Measurements from ENCODE around the gene CD44. TPM values are rescaled to one million over a fixed set of nuclear protein-coding genes. Genes with fewer than 3 reads are reported as not detected.

Gene CD44
- total and polyA plus RNA-seq, 2 donors (not counting 1 experiment from before 2014, with no cell fraction given), result 660 to 980 TPM

DNA sequence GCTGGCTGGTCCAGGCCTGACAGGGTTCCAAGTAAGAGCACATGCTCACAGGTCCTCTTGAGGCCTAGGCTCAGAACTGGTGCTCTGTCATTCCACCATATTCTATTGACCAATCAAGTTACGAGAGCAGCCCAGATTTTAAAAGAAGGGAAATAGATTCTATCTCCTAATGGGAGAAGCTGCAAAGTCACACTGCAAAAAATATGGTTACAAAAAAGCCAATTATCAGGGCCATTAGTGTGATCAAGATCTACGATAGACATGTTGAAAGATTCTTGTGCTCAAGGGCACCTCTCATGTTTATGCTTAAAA is 96.1 kb downstream of the CD44 start:
- TF ChIP-seq CTCF (conservative IDR thresholded peaks at IDR 0.05 in 1 of 2, IDR thresholded peaks at IDR 0.05 in 1 of 2; ENCODE audit: low read depth in 1 of 2, low read length in 2 of 2) (no peak), EZH2 (IDR thresholded peaks at IDR 0.05; ENCODE audit: low read length, missing control alignments) (no peak)
- Histone ChIP-seq H3K9ac (ENCODE audit: insufficient read depth, low read length) (no peak overlapping the region), H4K20me1 (ENCODE audit: control insufficient read depth, extremely low read depth, insufficient read depth, low read length) (no peaks in the 10 kb centered on the region), H3K9me3 (ENCODE audit: control insufficient read depth, insufficient read depth, low read depth, low read length) (no peaks in the 10 kb centered on the region), H3K27ac (ENCODE audit: insufficient read depth, low read length) (no peak overlapping the region), H3K79me2 (ENCODE audit: control insufficient read depth, insufficient read depth, low read length) (no peaks in the 10 kb centered on the region), H3K4me2 (ENCODE audit: extremely low read depth, insufficient read depth, low read length) (no peak overlapping the region), H3K4me3 (replicated peaks in 1 of 4; ENCODE audit: control extremely low read depth in 1 of 4, insufficient read depth in 1 of 4, low read depth in 3 of 4, low read length in 4 of 4) (no peak overlapping the region), H2AFZ (ENCODE audit: low read length) (no peak overlapping the region), H3K4me1 (ENCODE audit: control insufficient read depth, extremely low read depth, insufficient read depth, low read length) (no peaks in the 10 kb centered on the region), H3K27me3 (ENCODE audit: control insufficient read depth, insufficient read depth, low read length) (no peaks in the 10 kb centered on the region), H3K36me3 (ENCODE audit: control insufficient read depth, insufficient read depth, low read length) (peaks cover 6% of the 10 kb centered on the region)
- DNase-seq (ENCODE audit: low read depth in 2 of 2), result no peak

DNA sequence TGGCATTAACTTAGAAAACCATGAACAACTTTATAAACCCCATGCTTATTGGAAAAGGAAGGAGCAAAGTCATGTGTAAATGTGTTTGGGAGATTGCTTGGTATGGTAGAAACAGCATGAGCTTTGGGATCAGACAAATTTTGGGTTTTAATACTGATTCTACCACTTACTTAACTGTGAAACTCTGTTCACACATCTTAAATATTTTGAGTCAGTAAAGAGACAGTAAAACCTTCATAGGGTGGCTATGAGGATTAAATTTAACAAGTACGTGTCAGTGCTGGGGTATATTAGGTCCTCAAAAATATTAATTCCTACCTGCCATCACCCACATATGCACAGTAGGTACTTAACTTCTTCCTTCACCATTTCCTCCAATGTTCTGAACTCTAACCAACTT is 96.5 kb downstream of the CD44 start:
- Histone ChIP-seq H3K27me3 (ENCODE audit: control insufficient read depth, insufficient read depth, low read length) (no peaks in the 10 kb centered on the region), H3K9ac (ENCODE audit: insufficient read depth, low read length) (no peak overlapping the region), H3K9me3 (ENCODE audit: control insufficient read depth, insufficient read depth, low read depth, low read length) (no peaks in the 10 kb centered on the region), H2AFZ (ENCODE audit: low read length) (no peak overlapping the region), H3K4me3 (replicated peaks in 1 of 4; ENCODE audit: control extremely low read depth in 1 of 4, insufficient read depth in 1 of 4, low read depth in 3 of 4, low read length in 4 of 4) (no peak overlapping the region), H3K4me2 (ENCODE audit: extremely low read depth, insufficient read depth, low read length) (no peak overlapping the region), H3K79me2 (ENCODE audit: control insufficient read depth, insufficient read depth, low read length) (no peaks in the 10 kb centered on the region), H3K4me1 (ENCODE audit: control insufficient read depth, extremely low read depth, insufficient read depth, low read length) (no peaks in the 10 kb centered on the region), H3K27ac (ENCODE audit: insufficient read depth, low read length) (no peak overlapping the region), H3K36me3 (ENCODE audit: control insufficient read depth, insufficient read depth, low read length) (peaks cover 3% of the 10 kb centered on the region), H4K20me1 (ENCODE audit: control insufficient read depth, extremely low read depth, insufficient read depth, low read length) (no peaks in the 10 kb centered on the region)
- no peak for DNase-seq (ENCODE audit: low read depth in 2 of 2)
- TF ChIP-seq EZH2 (IDR thresholded peaks at IDR 0.05; ENCODE audit: low read length, missing control alignments) (no peak), CTCF (conservative IDR thresholded peaks at IDR 0.05 in 1 of 2, IDR thresholded peaks at IDR 0.05 in 1 of 2; ENCODE audit: low read depth in 1 of 2, low read length in 2 of 2) (no peak)

- no peak overlapping the region for H3K4me2 ChIP-seq (ENCODE audit: extremely low read depth, insufficient read depth, low read length)
- no peak overlapping the region for H3K9ac ChIP-seq (ENCODE audit: insufficient read depth, low read length)
- H3K27me3 ChIP-seq (ENCODE audit: control insufficient read depth, insufficient read depth, low read length), result no peaks in the 10 kb centered on the region
- peak in 1 of 2 donors; percentile 90 for DNase-seq (ENCODE audit: low read depth in 2 of 2)
- no peak overlapping the region for H3K27ac ChIP-seq (ENCODE audit: insufficient read depth, low read length)
- TF ChIP-seq EZH2 (IDR thresholded peaks at IDR 0.05; ENCODE audit: low read length, missing control alignments) (no peak), CTCF (conservative IDR thresholded peaks at IDR 0.05 in 1 of 2, IDR thresholded peaks at IDR 0.05 in 1 of 2; ENCODE audit: low read depth in 1 of 2, low read length in 2 of 2) (no peak)
- no peaks in the 10 kb centered on the region for H3K4me1 ChIP-seq (ENCODE audit: control insufficient read depth, extremely low read depth, insufficient read depth, low read length)
- H4K20me1 ChIP-seq (ENCODE audit: control insufficient read depth, extremely low read depth, insufficient read depth, low read length), result no peaks in the 10 kb centered on the region
- H3K4me3 ChIP-seq (replicated peaks in 1 of 4; ENCODE audit: control extremely low read depth in 1 of 4, insufficient read depth in 1 of 4, low read depth in 3 of 4, low read length in 4 of 4), result no peak overlapping the region
- H3K36me3 ChIP-seq (ENCODE audit: control insufficient read depth, insufficient read depth, low read length), result peaks cover 1% of the 10 kb centered on the region
- no peaks in the 10 kb centered on the region for H3K79me2 ChIP-seq (ENCODE audit: control insufficient read depth, insufficient read depth, low read length)
- H2AFZ ChIP-seq (ENCODE audit: low read length), result no peak overlapping the region
- no peaks in the 10 kb centered on the region for H3K9me3 ChIP-seq (ENCODE audit: control insufficient read depth, insufficient read depth, low read depth, low read length)
These were observed 97.1 kb downstream of the CD44 start for GRCh38 chr11:35235936-35236666.
